GM21737 (cell line): Measurements from ENCODE around the gene RTP3.

Source experiments
- ATAC-seq: cut with Tn5 transposase; IDR thresholded peaks from one replicate; pipeline ENCODE4 v1.9.1; 2021; ENCODE audit warnings: mild to moderate bottlenecking, moderate library complexity; ENCODE audit not compliant: unreplicated experiment

The RTP3 gene

DNA sequence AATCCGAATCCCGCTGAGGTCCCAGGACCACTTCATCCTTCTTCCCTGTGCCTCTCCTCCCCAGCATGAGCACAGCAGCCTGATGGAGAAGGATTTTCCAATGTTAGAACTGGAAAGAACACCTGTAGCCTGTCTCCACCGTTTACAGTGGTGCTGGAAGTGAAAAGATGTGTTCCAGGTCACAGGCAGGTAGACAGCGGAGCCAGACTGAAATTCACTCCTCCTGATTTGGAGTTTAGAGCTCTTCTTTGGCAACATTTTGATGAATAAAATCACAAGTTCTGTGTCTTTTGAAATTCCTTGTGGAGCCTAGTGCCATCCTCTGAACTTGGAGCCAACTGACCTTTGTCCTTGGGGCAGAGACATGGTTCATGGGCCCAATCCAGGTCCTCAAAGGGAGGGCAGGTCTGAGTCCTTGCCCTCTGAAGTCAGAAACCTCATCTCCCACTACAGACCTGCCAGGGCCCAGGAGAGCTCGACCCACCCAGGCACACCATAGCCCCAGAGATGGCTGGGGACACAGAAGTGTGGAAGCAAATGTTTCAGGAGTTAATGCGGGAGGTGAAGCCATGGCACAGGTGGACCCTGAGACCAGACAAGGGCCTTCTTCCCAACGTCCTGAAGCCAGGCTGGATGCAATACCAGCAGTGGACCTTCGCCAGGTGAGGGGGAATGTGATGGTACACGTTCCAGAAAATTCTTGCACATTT is at the start of gene RTP3:
TSS of gene RTP3 (plus strand) at position 421 of the 710 bp plus-strand sequence. CDS start at position 508, 87 bp downstream.
- no peak for ATAC-seq

DNA sequence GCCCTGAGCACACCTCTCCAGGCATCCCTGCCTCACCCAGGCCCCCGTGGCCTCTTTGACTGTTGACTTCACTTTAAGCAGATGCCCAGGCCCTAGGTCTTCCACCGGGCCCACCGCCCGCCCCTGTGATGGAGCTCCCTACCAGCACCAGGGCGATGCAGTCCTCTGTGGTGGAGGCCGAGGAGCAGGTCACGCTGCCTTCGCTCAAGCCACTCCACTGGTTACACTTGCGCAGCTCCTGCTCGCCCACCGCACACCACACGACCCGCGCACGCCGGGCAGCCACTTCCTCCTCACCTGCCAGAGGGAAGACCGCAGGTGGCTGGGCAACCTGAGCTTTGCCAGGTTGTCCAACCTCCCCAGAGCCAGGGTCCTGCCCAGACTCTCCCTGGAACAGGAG is 49.1 kb upstream of the RTP3 start:
- ATAC-seq = no peak

DNA sequence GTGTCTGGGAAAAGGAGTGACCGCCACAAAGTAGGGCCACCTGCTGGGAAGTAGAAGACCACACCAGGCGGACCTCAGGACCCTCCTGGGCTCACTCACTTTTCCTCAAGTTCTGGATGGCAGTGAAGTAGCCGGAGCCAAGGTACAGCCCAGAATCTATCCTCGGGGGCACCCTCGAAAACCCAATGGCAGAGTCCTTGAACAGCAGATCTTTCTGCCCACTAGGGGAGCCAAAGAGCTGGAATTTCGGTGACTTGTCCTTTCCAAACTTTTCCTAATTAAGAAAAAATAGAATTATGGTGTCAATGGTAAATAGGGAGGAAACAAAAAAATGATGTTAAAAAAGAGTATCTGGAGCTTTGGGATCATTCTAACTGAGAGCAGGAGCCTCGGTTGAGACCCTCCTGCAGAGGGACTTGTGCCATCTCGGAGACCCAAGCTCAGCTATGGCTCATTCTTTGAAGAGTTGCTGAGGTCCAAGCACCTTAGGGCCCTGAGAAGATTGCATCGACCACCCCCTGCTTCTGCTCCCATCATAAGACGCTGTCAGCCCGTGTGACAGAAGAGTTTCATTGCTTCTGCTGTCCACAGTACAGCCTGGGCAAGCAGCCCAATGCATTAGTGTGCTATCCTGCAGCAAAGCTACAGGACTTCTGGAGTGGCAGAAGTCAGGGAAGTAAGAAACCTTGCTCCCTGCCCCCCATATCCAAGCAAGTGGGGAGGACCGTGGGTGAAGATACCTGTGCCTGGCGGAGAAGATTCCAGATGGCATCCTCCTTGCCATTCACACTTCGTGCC is 47.8 kb upstream of the RTP3 start:
- no peak for ATAC-seq

DNA sequence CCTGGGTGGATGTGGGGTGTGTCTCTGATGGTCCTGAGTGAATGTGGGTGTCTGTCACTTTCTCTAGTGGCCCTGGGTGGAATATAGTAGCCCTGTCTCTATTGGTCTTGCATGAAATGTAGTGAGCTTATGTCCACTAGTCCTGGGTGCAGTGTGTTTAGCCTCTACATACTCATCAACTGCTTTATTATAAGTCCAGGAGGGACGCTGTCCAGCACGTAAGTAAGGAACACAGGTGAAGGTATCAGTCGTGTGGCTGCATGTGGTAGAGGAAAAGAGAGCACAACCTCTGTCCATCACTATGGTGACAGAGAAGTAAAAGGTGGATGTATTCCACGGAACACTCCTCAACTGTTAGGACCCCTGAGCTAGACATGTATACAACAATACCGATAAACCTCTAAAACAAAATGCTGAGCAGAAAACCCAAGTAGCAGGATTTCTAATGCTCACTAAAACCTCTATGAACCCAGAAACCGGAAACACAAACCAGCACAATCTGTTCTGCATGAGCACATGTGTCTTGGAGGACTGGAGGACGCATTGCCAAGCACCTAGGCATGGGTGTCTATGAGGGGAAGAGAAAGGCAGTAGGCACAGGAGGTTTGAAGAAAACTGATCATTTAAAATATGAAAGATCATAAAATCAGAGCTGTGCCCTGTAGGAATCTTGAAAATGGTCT is 44.1 kb upstream of the RTP3 start:
- ATAC-seq = no peak

DNA sequence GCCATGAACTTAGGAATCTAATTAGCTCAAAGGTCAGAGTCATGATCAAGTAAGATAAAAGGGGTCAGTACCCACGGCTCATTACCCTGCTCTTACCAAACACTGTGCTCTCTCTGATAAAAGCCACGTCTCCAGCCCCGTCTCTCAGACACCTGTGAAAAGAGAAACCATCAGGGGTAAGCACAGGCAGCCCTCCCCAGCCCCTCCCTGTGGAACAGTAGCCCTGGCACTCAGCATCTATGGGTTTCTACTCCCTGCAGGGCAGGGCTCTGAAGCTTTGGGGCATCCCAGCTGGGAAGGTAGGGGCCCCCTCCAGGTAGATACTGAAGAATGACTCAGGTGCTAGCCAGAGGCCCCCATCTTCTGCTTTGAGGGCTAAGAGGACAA is 43.6 kb upstream of the RTP3 start:
- ATAC-seq = no peak

DNA sequence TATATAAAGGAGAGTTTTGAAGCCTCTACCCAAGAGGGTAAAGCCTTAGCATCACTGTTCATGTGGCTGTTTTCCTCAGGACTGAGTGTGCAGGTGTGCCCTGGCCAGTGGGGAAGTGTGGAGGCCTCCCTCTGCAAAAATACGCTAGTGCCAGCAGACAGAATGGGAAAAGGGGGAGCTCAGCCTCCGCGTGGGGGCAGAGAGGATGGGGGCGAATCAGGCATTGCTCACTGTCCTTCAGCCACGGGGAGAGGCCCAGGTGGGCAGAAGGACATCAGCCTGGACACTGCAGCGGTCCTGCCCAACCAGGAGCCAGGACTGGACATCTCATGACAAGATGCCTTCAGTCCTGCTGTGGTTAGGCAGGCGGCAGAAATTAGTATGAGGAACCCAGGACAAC is 43.2 kb upstream of the RTP3 start:
- ATAC-seq = no peak

DNA sequence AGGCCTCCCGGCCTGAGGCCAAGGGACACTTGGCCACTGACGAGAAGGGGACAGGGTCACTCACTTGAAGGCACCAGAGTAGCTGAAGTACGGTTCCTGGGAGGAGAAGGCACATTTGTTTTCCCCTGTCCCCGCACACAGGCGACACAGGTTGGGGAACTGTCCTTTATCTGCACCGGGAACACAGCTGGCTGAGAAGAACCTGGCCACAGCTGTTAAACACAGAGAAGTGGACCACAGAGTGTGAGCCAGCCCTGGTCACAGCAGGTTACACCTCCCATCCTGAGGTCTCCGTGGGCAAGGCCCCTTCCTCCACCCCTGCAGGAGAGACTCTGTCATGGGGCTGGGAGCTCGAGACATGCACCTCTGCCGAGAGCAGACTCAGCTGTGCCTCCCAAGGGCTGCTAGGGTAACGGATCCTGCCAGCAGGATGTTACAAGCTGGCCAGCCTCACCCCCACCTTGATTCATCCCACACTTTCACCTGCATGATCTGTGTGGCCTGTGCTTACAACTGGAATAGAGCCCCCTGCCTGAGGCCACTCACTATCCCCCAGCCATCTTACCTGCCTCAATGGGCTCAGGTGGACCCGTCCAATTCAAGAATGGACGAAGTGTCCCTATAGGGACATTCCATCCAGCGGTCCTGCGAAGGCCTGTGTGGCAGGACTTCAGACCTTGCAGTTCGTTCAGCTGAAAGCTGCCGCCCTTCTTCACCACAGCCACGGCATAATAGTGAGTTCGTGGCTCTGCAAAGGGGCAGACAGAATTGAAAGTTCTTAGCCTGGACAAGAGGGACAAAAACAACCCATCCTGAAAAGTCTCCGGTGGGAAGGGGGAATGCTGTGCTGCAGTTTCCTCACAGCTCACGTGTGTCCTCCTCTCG is 42.3 kb upstream of the RTP3 start:
- no peak for ATAC-seq

DNA sequence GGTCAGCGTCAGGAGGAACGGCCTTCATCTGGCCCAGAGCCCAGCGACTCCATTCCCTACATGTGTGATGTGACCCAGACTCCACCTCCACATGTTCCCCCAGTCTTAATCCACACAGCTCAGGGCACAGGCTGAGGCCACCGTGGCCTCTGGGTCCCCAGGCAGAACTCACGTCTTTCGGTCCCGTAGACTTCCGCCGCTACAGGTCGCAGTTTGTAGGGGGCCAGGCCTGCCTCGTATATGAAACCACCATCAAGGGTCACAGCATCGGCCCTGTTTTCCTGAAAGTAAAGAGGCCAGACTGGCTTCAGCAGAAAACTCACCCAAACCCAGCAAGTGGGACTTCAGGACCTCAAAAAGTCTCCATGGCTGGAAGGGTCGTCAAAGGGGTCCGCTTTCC is 41.7 kb upstream of the RTP3 start:
- no peak for ATAC-seq

- no peak for ATAC-seq
Observed at GRCh38 chr3:46460051-46460450, 37.7 kb upstream of the RTP3 start.

DNA sequence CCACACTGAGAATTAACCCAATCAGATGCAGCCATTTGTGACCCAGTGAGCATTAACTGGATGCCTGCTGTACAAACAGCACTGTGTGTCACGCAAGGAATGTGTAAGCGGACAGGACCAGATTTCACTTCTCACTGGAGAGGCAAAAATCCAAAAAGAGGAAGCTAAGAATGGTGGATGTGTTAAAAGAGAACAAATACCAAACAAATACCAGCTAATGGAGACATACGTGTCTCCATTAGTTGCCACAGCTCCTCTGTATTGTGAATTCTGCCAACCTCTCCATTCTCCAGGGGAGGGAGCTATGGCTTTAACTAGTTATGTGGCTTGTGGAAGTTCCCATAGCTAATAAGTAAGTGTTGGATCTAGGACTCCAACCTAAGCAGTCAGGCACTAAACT is 35.7 kb upstream of the RTP3 start:
- no peak for ATAC-seq

DNA sequence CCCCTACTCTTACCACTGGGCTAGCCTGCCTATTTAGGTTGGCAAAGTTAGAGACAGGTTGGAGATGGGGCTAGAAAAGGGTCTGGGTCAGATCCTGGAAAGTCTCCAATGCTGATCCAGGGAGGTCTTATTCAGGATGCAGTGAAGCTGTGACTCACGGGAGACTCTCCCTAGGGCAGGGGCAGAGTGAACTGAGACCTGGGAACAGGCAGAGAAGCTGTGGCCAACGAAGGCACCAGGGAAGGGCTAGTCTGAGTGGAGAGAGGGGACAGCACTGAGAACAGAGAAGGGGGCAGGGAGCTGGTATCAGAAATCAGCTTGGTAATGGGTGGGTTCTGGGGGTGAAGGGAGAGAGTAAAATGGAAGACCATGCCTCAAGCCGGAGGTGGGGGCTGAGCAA is 35.3 kb upstream of the RTP3 start:
- no peak for ATAC-seq

DNA sequence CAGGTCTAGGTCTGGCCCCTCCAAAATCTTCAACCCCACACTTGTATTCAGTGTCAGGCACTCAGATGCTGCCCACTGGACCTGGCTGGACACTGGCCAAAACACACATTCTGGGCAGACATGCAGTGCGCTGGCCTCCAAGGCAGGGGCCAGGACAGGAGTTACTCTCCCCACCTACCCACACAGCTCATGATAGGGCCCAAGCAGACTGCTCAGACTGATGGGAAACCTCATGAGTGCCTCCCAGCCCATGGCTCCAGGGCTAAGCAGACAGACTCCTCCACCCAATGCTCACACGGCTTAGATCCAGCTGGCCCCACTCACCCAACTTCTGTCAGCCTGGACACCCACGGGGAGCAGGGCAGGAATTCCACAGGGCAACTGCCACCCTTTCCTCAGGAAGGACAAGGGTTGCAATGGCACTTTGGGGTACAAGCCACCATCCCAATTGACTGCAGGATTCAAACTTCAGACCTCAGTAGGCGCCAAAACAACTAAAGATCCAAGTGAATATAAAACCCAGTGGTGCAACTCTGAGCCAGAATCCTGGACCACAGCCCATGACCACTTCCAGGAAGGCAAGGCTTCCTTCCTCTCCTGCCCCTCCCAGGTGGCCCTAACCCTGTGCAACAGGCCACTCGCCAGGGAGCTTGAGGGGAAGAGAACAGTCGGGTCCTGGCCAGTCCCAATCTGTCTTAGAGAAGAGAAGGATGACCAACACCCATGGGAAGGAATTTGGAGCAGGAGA is 34.5 kb upstream of the RTP3 start:
- ATAC-seq = no peak

- no peak for ATAC-seq
Observed at GRCh38 chr3:46463868-46464241, 33.9 kb upstream of the RTP3 start.

DNA sequence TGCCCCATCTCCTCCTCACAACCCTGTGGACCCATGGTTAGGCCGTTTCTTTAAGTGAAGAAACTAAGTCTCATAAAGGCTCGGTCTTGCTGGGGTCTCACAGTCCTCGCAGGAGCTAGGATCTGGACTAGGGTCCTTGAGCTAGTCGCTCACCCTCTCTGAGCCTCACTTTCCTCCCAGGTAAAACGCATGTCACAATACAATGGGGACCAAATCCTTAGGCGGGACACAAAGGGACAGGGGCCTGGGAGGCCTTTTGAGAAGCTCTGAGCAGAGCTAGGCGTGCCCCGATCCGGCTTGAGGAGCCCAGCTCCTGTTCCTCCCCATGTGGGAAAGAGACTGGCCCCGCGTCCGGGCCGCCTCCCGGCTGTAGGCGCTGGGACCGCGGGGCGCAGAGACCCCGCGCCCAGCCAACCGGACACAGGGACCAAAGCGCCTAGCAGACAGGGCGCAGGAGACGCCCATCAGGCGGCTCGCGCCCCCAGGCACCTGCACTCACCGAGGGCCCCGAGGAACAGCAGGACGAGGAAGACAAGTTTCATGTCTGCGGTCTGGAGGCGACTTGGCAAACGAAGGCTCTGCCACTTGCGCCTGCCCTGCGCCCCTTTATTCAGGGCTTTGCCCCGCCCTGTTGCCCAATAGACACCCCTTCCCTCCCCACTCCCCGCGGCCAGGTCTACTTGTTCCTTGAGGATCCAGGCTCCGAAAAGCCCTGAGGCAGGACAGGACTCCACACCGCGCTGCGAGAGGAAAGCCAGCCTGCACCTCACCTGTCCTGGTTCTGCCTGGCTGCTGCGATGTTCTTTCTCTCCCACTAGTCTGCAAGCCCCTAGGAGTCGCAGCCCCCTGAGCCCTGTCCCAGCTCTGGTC is 33.2 kb upstream of the RTP3 start, which contains the start of gene LTF:
TSS of gene LTF (minus strand) at position 580 of the 870 bp plus-strand sequence. CDS start at position 542, 38 bp downstream.
- ATAC-seq = no peak

DNA sequence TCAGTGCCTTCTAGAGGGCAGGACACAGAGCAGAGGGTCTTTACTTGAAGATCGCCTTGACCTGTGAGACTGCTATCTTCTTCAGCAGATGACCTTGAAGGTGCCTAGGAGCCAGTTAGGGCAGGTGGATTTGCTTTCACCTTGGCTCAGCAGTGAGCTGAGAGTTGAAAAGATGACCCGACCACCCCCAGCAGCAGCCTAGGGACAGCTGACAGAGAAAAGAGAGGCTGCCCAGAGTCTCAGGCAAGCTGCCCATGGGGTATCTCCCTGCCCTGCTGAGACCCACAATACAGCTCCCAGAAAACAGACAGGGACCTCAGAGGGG is 32.6 kb upstream of the RTP3 start:
- no peak for ATAC-seq

- ATAC-seq = no peak
Observed at GRCh38 chr3:46466273-46466672, 31.5 kb upstream of the RTP3 start.

GRCh38 chr3:46466871-46467403 is 30.8 kb upstream of the RTP3 start:
- no peak for ATAC-seq

DNA sequence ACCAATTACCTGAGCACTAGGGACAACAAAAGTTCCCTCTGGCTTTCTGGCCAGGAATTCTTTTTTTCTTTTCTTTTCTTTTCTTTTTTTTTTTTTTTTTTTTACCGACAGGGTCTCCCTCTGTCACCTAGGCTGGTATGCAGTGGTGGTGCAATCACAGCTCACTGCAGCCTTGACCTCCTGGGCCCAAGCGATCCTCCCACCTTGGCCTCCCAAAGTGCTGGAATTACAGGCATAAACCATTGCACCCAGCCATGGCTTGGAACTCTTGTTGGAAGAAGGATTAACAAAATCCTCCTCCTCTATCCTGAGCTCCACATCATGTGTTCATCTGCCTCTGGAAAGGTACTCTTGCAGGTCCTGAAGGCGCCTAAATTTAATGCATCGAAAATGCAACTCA is 30.2 kb upstream of the RTP3 start:
- no peak for ATAC-seq
